ENCODE results near the gene TRAPPC8.

TRAPPC8 gene

DNA sequence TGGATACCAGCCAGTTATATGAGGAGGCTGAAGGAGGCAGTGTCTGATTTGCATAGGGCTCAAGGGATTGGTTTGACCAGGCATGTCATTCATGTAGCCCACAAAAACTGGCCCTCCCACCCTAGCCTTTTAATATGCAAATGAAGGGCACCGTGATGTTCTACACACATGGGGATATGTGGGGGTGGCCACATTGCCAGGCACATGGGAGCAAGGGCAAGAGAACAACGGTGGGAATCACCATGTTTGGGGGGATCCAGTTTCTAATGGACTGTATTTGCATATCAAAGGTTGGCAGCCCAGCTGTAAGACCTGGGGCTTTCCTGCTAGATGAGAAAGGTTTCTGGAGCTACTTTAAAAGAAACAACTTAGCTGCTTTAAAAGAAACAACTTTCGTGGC, 117.2 kb downstream of the TRAPPC8 start:
- H3K4me1 ChIP-seq (ENCODE audit: control insufficient read depth in 1 of 2, insufficient read depth in 2 of 2, low read length in 2 of 2) = peaks cover 6 to 11% of the 10 kb centered on the region in 2 experiments
- H3K14ac ChIP-seq (ENCODE audit: low read length) = no peak overlapping the region
- no peak overlapping the region for H3K4ac ChIP-seq (ENCODE audit: low read depth, low read length)
- no peak for DNase-seq
- H3K79me1 ChIP-seq (ENCODE audit: low read length) = no peaks in the 10 kb centered on the region
- no peak overlapping the region for H2AFZ ChIP-seq (ENCODE audit: insufficient read depth, low read length, poor library complexity)
- H2BK120ac ChIP-seq (ENCODE audit: insufficient read depth, low read length, poor library complexity) = no peak overlapping the region
- no peak overlapping the region for H3K9ac ChIP-seq (ENCODE audit: low read length)
- H4K8ac ChIP-seq (ENCODE audit: low read depth, low read length) = no peak overlapping the region
- no peaks in the 10 kb centered on the region for H3K27me3 ChIP-seq (ENCODE audit: insufficient read depth, low read length)
- no peak overlapping the region for H4K91ac ChIP-seq (ENCODE audit: low read depth, low read length)
- H3K18ac ChIP-seq (ENCODE audit: low read length) = no peak overlapping the region
- H3K4me2 ChIP-seq (ENCODE audit: low read length) = peak overlapping the region; percentile 23
- no peak overlapping the region for H3K23ac ChIP-seq (ENCODE audit: low read length)
- H3K27ac ChIP-seq (ENCODE audit: low read depth, low read length) = no peak overlapping the region
- H4K12ac ChIP-seq (ENCODE audit: low read depth, low read length) = no peak overlapping the region
- no peak overlapping the region for H2BK12ac ChIP-seq (ENCODE audit: low read length)
- no peak overlapping the region for H2BK5ac ChIP-seq (ENCODE audit: low read depth, low read length, poor library complexity)
- peaks cover 2% of the 10 kb centered on the region for H3K9me3 ChIP-seq (ENCODE audit: insufficient read depth, low read depth, low read length)
- peaks cover 6% of the 10 kb centered on the region in 2 experiments for H3K36me3 ChIP-seq (ENCODE audit: control insufficient read depth in 1 of 2, insufficient read depth in 2 of 2, low read length in 2 of 2)
- H2AK5ac ChIP-seq (ENCODE audit: low read length) = no peak overlapping the region
- no peak overlapping the region for H3K4me3 ChIP-seq (ENCODE audit: low read depth, low read length)
- H3K79me2 ChIP-seq (ENCODE audit: control insufficient read depth, insufficient read depth, low read length, poor library complexity) = peaks cover 2% of the 10 kb centered on the region
- no CpG with 5 or more reads among the region's 3 CpGs for WGBS (ENCODE audit: extremely low coverage, insufficient coverage, insufficient read length)

DNA sequence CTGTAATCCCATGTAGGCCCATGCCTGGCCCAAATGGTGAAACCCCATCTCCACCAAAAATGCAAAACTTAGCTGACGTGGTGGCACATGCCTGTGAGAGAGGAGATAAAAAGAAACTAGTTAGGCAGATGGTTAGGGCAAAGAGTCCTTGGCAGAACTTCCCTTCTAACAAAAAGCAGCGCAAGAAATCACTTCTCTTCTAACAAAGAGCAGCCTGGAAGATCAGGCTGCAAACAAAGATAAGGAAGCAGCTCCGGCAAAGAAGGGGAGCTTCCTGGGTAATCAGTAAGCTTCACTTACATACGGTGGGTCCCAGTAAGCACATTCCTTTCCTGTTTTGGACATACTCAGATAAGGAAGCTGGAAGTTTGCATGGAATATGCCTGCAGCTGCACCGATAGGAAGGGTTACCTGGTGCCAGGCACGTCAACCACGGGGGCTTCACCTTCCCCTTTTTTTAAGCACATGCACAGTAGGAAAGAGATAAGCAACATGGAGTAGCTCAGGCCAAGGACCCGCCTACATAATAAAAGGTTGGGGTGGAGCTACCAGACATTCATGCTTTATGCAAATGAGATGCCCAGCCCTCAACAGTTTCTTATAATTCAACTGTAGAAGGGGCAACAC, 121.3 kb downstream of the TRAPPC8 start:
- H4K8ac ChIP-seq (ENCODE audit: low read depth, low read length) = peak overlapping the region; percentile 71
- H2BK120ac ChIP-seq (ENCODE audit: insufficient read depth, low read length, poor library complexity) = no peak overlapping the region
- H2BK12ac ChIP-seq (ENCODE audit: low read length) = no peak overlapping the region
- peaks cover 6 to 9% of the 10 kb centered on the region in 2 experiments for H3K4me1 ChIP-seq (ENCODE audit: control insufficient read depth in 1 of 2, insufficient read depth in 2 of 2, low read length in 2 of 2)
- peak overlapping the region; percentile 34 for H3K27ac ChIP-seq (ENCODE audit: low read depth, low read length)
- H3K14ac ChIP-seq (ENCODE audit: low read length) = peak overlapping the region; percentile 62
- no peak overlapping the region for H2BK5ac ChIP-seq (ENCODE audit: low read depth, low read length, poor library complexity)
- H4K12ac ChIP-seq (ENCODE audit: low read depth, low read length) = no peak overlapping the region
- DNase-seq = no peak
- no peaks in the 10 kb centered on the region for H3K27me3 ChIP-seq (ENCODE audit: insufficient read depth, low read length)
- H3K4ac ChIP-seq (ENCODE audit: low read depth, low read length) = no peak overlapping the region
- no CpG with 5 or more reads among the region's 8 CpGs for WGBS (ENCODE audit: extremely low coverage, insufficient coverage, insufficient read length)
- no peak overlapping the region for H2AK5ac ChIP-seq (ENCODE audit: low read length)
- H3K9ac ChIP-seq (ENCODE audit: low read length) = no peak overlapping the region
- H4K91ac ChIP-seq (ENCODE audit: low read depth, low read length) = peak overlapping the region; percentile 77
- H3K9me3 ChIP-seq (ENCODE audit: insufficient read depth, low read depth, low read length) = peaks cover 2% of the 10 kb centered on the region
- no peaks in the 10 kb centered on the region for H3K36me3 ChIP-seq (ENCODE audit: control insufficient read depth in 1 of 2, insufficient read depth in 2 of 2, low read length in 2 of 2)
- H3K23ac ChIP-seq (ENCODE audit: low read length) = no peak overlapping the region
- peaks cover 2% of the 10 kb centered on the region for H3K79me2 ChIP-seq (ENCODE audit: control insufficient read depth, insufficient read depth, low read length, poor library complexity)
- H3K4me3 ChIP-seq (ENCODE audit: low read depth, low read length) = no peak overlapping the region
- H3K4me2 ChIP-seq (ENCODE audit: low read length) = no peak overlapping the region
- no peaks in the 10 kb centered on the region for H3K79me1 ChIP-seq (ENCODE audit: low read length)
- peak overlapping the region; percentile 81 for H2AFZ ChIP-seq (ENCODE audit: insufficient read depth, low read length, poor library complexity)
- H3K18ac ChIP-seq (ENCODE audit: low read length) = no peak overlapping the region

DNA sequence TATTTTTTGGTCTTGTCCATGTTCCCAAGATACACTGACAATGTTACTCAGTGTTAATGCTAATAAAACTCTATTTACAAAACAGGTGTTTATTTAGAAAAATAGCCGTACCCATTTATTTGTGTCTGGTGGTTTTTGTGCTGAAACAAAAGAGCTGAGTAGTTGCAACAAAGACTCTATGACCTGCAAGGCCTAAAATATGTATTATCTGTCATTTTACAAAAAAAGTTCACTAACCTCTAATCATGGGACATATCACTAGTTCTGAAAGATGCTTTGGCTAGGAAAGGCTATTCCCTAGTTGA, 123.1 kb downstream of the TRAPPC8 start:
- Histone ChIP-seq H3K18ac (ENCODE audit: low read length) (no peak overlapping the region), H4K8ac (ENCODE audit: low read depth, low read length) (no peak overlapping the region), H3K4me3 (ENCODE audit: low read depth, low read length) (no peak overlapping the region), H4K91ac (ENCODE audit: low read depth, low read length) (no peak overlapping the region), H2AK5ac (ENCODE audit: low read length) (no peak overlapping the region), H3K79me1 (ENCODE audit: low read length) (no peaks in the 10 kb centered on the region), H3K14ac (ENCODE audit: low read length) (no peak overlapping the region), H3K36me3 (ENCODE audit: control insufficient read depth in 1 of 2, insufficient read depth in 2 of 2, low read length in 2 of 2) (no peaks in the 10 kb centered on the region), H2BK12ac (ENCODE audit: low read length) (no peak overlapping the region), H2BK5ac (ENCODE audit: low read depth, low read length, poor library complexity) (no peak overlapping the region), H3K23ac (ENCODE audit: low read length) (no peak overlapping the region), H3K4ac (ENCODE audit: low read depth, low read length) (no peak overlapping the region), H3K4me1 (ENCODE audit: control insufficient read depth in 1 of 2, insufficient read depth in 2 of 2, low read length in 2 of 2) (peaks cover 2 to 5% of the 10 kb centered on the region in 2 experiments), H2AFZ (ENCODE audit: insufficient read depth, low read length, poor library complexity) (no peak overlapping the region), H3K79me2 (ENCODE audit: control insufficient read depth, insufficient read depth, low read length, poor library complexity) (no peaks in the 10 kb centered on the region), H3K27ac (ENCODE audit: low read depth, low read length) (no peak overlapping the region), H4K12ac (ENCODE audit: low read depth, low read length) (no peak overlapping the region), H3K9ac (ENCODE audit: low read length) (no peak overlapping the region), H2BK120ac (ENCODE audit: insufficient read depth, low read length, poor library complexity) (no peak overlapping the region), H3K27me3 (ENCODE audit: insufficient read depth, low read length) (no peaks in the 10 kb centered on the region), H3K4me2 (ENCODE audit: low read length) (no peak overlapping the region), H3K9me3 (ENCODE audit: insufficient read depth, low read depth, low read length) (no peaks in the 10 kb centered on the region)
- WGBS (ENCODE audit: extremely low coverage, insufficient coverage, insufficient read length) = no CpG with 5 or more reads among the region's 1 CpG
- DNase-seq = no peak

DNA sequence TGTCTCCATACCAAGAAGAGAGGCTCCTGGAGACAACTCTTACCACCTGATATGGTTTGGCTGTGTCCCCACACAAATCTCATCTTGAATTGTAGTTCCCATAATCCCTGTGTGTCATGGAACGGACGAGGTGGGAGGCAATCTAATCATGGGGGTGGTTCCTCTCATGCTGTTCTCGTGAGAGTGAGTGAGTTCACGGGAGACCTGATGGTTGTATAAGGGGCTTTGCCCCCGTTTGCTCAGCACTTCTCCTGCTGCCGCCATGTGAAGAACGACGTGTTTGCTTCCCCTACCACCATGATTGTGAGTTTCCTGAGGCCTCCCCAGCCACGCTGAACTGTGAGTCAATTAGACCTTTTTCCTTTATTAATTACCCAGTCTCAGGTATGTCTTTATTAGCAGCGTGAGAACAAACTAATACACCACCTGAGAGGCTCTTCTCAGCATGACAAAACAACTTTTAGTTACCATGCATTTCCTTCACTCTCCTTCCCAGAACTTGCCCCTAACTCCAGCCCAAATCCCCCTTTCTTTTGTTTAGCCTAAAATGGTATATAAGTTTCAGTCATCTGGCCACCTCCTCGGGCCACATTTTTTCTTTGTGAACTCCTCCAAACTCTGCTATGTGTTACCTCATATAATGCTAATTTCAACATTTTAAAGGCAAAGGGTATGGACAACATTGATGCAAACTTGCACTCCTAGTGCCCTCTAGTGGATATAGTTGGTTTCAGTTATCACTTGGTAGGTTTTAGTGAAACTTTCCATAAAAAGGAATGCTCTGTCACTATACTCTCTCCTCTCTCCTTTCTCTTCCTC, 123.6 kb downstream of the TRAPPC8 start:
- H3K27ac ChIP-seq (ENCODE audit: low read depth, low read length) = no peak overlapping the region
- no peak overlapping the region for H4K12ac ChIP-seq (ENCODE audit: low read depth, low read length)
- H3K36me3 ChIP-seq (ENCODE audit: control insufficient read depth in 1 of 2, insufficient read depth in 2 of 2, low read length in 2 of 2) = no peaks in the 10 kb centered on the region
- no peak overlapping the region for H2BK120ac ChIP-seq (ENCODE audit: insufficient read depth, low read length, poor library complexity)
- WGBS (ENCODE audit: extremely low coverage, insufficient coverage, insufficient read length) = no CpG with 5 or more reads among the region's 11 CpGs
- no peaks in the 10 kb centered on the region for H3K27me3 ChIP-seq (ENCODE audit: insufficient read depth, low read length)
- H2AK5ac ChIP-seq (ENCODE audit: low read length) = no peak overlapping the region
- H2BK12ac ChIP-seq (ENCODE audit: low read length) = peak overlapping the region; percentile 16
- H3K4me2 ChIP-seq (ENCODE audit: low read length) = no peak overlapping the region
- peak overlapping the region; percentile 56 for H4K91ac ChIP-seq (ENCODE audit: low read depth, low read length)
- H2BK5ac ChIP-seq (ENCODE audit: low read depth, low read length, poor library complexity) = no peak overlapping the region
- no peak overlapping the region for H3K14ac ChIP-seq (ENCODE audit: low read length)
- no peak overlapping the region for H3K18ac ChIP-seq (ENCODE audit: low read length)
- H3K9me3 ChIP-seq (ENCODE audit: insufficient read depth, low read depth, low read length) = no peaks in the 10 kb centered on the region
- H2AFZ ChIP-seq (ENCODE audit: insufficient read depth, low read length, poor library complexity) = no peak overlapping the region
- H3K9ac ChIP-seq (ENCODE audit: low read length) = no peak overlapping the region
- H3K79me1 ChIP-seq (ENCODE audit: low read length) = no peaks in the 10 kb centered on the region
- no peaks in the 10 kb centered on the region for H3K79me2 ChIP-seq (ENCODE audit: control insufficient read depth, insufficient read depth, low read length, poor library complexity)
- no peak overlapping the region for H3K4me3 ChIP-seq (ENCODE audit: low read depth, low read length)
- H3K4ac ChIP-seq (ENCODE audit: low read depth, low read length) = no peak overlapping the region
- peak; percentile 9 to 92 for DNase-seq
- H3K4me1 ChIP-seq (ENCODE audit: control insufficient read depth in 1 of 2, insufficient read depth in 2 of 2, low read length in 2 of 2) = peaks cover 2 to 5% of the 10 kb centered on the region in 2 experiments
- no peak overlapping the region for H3K23ac ChIP-seq (ENCODE audit: low read length)
- peak overlapping the region; percentile 2 for H4K8ac ChIP-seq (ENCODE audit: low read depth, low read length)
